GM03348 (cell line): ENCODE results near the gene GSN.
A peak's percentile ranks its signal among the peaks of the same experiment; 100 is the strongest.

Experiments used
- DNase-seq: peaks from one replicate; pipeline ENCODE4 v3.0.0; 2012; ENCODE audit warnings: low spot score

Gene GSN

DNA sequence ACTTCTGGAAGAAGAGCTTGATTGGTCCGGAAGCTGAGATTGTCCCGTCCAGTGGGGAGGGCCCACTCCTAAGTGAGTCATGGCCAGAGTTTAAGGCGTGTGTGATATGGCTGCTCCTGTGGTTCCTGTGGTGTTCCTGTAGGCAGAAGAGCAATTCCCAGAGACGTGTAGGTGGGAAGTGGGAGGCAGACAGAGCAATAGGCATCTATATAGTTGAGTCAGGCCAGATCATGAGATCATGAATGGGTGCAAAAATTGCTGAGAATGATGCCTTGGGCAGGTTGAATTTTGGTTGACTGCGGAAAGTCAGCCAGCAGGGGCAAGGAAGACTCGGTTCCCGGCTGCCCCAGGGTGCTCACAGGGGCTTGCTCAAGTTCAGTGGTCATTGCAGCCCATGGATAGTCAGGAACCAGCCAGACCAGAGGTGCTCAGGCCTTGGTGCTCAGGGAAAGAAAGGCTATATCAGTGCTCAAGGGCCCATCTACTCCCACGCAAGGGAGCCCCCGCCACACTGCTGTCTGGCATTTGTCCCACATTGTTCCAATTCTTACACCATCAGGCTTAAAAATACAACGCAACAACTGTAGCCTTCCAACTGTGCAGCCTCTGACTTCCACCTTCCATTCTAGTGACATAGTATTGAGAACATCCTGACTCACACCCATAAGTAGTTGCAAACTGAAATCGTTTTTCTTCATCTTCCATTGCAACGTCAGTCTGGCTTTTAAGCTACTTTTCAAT lies 21.0 kb upstream of the GSN start:
- peak; percentile 71 for DNase-seq

DNA sequence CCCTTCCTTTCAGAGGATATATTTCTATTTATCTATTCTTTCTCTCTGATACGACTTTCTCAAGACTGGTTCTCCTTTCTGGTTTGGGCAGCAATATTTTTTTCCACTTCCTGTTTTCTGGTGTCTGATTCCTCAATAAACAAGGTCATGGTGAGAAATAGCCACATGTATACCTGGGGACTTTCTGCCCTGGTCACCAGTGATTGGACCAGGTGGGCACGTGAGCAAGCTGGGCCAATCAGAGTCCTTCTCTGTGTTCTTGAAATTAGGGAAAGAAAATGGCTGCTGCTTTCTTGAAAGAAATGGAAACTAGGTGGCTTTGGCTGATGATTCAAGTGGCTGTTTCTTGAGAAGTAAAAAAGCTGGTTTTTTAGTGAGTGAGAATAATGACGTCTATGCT lies 18.4 kb upstream of the GSN start:
- no peak for DNase-seq

DNA sequence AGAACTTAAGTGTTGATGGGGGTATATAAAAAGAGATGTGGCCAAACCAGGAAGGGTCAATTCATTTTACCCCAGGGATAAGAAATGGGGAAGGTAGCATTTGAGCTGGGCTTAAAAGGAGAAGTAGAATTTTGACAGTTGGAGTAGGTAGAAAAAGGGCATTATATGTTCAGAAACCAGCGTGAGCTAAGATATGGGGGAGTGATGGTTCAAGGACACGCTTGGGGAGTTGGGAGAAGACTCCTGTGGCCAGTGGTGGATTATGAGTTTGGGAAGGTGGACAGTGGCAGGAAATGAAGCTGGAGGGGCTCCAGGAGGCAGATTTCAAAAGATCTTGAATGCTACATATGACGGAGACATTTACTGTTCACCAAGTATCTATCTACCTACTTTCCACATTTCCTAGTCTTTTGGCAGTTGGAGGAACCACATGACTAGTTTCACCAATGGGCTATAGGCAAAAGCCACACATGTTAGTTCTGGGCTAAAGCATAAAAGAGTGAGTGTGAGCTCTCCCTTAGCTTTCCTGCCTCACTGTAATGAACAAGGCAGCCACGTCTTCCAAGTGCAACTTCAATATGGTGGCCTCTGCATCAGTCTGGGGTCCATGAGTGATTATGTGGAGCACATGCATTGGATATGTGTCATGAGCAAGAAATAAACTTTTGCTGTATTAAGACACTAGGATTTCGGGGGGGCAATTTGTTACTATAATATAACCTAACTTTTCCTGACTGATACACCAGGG lies 15.7 kb upstream of the GSN start:
- DNase-seq, result no peak

DNA sequence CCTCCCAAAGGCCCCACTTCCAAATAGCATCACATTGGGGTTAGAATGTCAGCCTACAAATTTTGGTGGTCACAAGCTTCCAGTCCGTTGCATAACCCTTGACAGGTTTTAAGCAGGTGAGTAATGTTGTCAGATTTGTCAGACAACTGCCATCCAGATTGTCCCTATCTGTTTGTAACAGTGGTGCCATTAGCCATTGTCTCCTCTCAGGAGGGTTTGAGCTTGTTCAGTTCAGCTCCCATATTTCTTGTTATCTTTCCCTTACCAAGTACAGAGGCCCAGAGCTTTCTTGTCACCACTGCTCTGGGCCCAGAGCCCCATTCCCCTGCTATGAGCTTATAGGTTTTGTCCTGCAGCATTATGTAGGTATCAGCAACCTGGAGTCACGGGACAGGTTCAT lies 14.8 kb upstream of the GSN start:
- no peak for DNase-seq

DNA sequence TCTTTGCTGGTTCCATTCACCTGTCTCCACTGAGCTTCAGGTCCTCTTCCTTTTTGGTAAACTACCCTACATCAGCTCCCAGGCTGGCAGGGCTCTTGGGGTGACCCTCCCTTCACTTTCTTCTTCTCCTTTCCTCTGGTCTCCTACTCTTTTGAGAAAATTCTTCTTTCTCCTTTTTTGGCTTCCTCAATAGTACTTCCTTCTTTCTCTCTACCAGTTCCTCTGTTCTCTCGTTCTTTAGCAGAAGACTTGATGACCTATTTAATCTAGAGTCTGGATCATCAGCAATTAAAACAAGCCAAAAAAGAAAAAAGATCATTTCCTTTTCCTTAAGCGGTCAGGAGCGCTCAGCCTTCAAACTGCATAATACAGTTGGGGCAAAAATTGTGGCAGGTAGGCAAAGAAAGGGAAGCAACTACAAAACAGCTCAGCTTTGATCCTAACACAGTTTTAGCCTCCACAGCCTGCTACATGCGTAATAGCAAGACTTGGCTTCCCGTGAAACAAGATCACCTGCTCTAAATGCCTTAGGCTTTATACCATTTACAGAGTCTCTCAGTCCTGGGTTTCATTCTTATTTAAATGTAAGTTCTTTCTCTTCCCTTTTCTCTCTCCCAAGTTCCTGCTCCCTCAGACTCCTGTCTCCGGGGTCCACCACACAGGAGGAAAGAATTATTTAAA lies 14.0 kb upstream of the GSN start:
- DNase-seq, result no peak

DNA sequence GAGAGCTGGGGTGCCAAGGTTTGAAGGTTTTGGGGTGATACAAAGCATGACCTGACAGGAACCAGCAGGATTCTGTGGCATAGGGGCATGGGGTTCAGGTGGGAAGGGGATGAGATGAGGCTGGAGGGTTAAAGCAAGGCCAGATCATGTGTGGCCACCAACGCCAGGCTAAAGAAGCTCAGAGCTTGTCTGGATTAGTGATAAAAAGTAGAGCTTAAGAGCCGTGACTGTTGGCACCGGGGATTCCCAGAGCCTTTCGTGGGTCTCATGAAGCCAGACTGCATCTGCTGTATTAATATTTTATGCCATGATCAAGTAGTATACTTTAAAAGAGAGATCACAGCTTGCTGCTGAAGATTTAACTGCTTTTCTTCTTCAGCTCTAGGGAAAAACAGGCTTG lies 8.5 kb upstream of the GSN start:
- DNase-seq, result no peak

DNA sequence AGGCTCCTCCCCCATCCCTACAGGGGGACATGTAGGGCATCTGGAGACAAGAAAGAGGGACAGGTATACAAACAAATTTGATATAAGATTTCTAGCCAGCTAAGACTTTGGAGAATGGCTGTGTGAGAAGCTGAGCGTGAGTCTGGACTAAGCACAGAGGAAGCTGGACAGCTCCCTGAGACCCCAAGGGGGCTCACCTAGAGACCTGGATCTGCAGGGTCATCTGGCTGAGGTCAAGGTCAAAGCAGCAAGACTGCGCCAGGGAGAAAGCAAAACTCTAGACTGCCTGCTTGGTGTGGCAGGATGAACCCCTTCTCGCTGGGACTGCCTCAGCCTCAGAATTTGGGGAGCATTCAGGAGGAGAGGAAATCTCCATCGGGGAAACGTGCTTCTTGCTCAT lies 8.0 kb upstream of the GSN start:
- DNase-seq, result no peak

DNA sequence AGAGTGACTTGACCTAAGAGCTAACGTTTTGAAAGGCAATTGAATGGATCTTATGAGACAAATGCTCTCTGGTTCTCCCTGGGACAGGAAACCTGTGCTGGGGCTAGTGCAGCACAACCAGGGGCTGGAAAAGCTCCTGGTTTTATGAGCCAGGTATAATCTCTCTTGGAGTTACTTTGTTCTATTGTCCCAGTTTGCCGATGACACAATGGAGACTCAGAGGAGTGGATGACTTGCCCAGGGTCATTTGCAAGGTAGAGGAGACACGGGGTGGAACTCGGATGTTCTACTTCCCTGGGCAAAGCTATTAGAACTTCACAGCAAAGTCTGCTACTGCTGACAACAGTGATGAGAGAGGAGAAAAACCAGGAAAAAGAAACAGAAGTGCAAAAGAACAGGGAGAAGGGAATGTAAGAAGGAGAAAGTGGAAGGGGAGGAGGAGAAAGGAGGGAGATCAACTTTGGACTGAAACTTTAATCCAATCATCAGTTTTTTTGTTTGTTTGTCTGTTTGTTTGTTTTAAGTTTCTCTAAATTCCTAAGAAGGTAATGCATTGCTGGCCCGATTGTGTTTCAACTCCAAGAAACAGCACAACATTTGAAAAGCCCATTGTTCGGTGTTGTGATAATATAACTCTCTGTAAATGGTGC lies 7.4 kb upstream of the GSN start:
- DNase-seq, result no peak

DNA sequence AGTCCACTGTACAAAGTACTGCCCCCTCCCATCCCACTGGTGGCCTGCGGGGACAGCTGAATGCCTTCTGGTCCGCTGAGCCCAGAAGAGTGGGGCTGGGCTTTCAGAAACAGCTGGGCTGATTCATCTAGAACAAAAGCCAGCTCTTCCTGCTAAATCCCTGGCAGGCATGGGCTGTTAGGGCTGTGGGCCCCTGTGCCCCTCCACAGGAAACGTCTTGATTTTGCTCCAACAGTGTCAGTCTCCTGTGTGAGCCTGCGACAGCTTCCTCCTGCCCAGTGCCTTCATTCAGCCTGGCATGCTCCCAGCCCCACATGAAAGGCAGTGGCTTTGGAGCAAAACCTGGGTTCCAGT lies 6.9 kb upstream of the GSN start:
- peak; percentile 38 for DNase-seq

DNA sequence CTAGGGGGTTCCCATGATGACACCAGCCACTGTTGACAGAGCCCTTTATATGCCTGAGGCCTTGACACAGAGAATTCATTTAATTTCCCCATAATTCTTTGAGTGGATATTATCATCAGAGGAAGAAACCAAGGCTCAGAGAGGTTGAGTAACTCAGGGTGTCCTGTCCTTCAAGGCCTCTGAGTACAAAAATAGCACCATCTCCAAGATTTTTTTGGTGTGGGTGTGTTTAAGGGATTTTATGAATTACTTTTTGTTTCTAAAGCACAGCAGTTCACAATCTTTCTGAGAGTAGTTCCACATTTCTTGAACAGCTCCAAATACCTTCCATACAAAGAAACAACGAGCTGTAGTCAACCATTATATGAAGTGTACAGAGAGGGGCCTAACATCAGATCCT lies 6.2 kb upstream of the GSN start:
- DNase-seq, result no peak

DNA sequence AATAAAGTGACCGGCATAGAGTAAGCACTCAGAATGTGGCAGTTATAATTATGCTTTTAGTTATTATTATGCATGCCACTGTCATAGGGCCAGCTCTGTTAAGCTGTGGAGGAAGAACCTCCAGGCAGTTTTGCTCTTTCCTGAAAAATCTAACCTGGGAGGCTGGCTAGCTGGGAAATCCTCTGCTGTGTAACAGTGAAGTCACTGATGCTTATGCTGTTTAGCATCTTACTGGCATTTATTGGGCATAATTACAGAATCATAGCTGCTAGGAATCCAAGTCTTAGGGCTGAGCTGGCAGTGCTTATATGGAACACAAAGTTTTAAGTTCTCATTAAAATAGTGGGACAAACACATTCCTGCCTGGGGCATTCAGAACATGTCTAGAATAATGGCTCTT lies 5.5 kb upstream of the GSN start:
- no peak for DNase-seq

DNA sequence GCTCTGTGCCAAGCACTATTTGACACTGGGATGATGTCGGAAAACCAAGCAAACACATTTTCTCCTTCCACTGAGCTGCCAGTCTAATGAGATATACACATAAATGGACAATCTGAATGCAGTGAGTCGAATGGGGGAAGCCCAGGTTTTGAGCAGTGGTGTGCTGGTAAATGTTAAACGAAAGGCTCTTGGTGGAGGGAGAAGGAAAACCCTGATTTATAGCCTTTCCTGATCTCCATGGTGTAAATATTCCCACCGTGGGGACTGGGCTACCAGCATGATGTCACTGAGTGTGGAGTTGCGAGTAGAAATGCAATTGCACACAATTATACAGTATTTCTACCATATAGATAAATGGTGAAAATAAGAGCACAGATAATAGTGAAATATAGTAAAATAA lies 5.0 kb upstream of the GSN start:
- no peak for DNase-seq

DNA sequence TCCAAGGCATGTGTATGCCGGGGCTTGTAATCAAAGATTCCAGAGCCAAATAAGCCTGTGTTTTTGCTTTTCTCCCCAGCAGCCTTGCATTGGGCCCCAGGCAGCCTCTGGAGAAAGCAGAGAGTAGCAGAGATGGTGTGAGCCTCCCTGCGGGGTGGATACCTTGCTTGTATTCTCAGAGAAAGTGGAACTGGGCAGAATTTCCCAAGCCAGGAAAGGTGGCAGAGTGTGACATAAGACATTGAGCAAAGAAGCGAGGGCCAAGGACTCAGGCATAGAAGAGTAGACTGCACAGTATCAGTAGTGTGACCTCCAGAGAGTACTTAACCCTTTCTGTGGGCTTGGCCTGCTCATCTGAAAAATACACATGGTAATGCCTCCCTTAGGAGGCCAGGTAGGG lies 1.6 kb upstream of the GSN start:
- no peak for DNase-seq

DNA sequence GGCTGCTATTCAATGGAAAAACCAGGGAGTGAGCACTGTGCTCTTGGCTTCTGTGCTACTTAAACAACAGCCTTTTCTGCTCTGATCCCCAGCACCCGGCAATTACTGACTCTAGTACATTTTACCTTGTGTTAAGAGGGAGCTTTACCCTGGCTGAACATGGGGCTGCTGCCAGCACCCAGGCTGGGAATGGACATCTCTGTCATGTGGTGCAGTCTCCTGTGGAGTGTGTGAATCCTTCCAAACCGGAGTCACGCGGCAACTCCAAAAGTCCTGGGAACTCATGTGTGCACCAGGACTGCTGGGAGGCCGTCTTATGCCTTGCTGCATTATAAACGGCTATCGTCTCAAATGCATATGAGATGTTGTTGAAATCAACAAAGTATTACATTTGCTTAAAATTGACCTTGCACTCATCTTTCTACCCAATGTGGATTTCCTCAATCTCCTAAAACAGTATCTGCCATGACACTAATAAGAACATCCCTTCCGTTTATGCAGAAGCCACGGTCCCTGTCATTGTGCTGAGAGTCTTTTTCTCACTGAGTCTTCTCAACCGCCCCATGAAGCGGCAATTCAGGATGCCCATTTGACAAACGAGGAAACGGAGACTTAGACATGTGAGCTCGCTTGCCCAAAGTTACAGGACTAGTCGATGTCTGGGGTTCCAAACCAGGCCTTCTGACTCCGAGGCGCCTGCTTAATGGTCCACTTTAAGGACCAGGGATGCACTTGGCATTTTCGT lies 884 bp upstream of the GSN start:
- no peak for DNase-seq

DNA sequence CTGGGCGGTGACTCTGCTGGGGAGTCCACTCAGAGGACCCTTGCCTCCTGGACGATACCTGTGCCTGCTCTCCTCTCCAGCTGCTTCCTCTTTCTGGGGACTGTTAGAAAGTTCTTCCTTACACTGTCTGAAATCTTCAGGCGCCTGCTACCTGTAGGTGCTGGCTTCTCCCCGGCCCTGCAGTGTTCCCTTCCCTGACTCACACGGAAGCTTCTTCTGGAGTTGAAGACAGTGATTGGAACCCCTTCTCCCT lies 562 bp downstream of the GSN start:
- no peak for DNase-seq

DNA sequence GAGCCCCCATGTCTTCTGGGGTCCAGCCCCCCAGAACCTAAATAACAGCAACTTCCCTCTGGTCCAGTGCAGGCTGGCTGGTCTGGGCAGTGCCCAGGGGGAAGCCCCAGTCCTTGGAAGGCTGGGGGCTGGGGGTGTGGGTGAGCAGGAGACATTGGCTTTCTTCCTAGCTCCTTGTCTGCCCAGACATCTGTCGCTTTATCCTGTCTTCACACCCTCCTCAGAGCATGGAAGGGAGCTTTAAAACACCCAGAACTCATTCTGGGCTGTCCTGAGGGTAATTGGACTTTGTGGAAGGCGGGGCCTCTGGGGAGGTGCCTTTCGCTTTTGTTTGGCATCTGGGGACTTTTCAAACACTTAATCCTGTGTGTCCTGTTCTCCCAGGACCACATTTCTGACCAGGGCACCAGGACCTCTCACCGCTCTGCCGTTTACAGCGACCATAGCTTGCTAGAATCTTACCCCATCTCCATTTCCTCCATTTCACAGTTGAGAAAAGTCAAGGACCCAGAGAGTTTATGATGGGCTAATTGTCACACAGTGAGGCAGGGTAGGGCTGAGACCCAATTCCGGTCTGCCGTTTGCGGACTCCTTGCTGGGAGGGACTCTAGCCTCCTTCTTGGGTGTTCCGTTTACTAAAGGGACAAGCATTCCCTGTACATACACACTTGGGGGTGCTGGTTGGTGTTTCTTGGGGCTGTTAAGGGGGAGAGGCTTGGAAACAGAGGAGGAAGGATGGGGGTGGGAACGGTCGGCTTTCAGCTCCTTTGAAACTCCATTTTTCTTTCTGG lies 1.1 kb downstream of the GSN start:
- peak; percentile 58 for DNase-seq

DNA sequence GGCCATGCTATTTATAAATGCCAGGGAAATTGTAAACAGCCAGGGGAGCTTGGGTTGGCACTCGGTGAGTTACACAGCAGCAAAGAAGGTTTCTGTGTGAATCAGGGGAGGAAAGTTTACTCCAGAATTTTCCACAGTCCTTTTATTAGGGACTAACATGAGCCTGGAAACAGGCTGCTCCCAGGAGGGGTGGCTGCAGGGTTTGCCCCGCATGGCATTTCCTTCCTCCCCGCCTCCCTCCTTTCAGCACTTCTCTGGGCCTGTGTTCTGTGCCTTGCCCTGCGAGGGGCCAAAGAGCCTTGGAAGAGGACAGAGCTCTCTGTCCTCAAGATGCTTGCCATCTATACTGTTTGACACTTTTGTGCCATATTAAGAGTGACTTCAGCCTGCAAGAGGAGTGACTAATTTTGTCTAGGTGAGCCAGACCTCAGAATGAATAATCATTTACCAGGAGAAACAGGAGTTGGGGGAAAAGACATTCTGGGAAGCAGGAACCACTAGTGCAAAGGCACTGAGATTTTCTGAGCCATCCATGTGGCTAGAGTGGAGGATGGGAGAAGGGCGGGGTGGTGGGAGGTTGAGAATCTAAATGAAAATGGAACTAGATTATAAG lies 1.8 kb downstream of the GSN start:
- no peak for DNase-seq

DNA sequence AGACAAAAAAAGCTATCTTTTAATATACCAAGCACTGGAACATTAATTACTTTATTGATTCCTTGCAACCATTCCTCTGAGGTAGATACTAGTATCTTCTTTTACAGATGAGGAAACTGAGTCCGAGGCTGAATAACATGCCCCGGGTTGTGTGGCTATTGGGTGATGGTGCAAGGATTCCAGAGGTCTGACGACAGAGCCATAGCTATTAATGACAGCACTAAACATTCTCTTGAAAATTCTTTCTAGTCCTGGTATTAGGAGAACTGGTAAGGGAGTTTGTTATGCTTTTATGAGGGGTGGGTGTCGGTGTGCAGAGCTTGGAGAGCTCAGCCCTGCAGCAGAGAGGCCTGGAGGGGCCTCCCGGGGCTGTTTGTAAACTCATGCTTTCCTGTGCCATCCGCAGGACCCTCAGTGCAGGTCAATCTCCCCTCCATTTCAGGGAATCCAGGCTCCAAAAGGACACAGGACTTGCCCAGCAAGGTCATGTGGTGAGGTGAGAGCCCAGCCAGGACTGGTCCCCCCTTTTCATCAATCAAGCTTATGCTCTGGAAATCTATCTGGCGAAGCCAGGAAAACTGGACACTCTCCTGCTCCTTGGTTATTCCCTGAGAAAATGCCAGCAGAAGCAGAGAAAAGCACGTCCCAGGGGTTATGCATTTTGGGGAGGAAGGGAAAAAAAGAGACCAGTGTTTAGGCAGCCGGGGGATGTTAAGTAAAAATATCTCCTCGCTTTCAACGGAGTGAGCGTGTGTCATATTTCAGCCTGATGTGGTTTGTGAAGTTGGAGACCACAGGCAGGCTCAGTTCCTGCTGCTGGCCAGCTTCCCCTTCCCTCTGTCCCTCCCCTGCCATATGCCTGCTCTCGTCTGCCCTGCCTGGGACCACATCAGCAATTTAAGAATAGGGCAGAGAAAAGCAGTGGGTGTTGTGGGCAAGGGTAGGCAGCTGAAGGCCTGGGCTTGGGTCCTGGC lies 3.7 kb downstream of the GSN start:
- DNase-seq, result peak; percentile 82

DNA sequence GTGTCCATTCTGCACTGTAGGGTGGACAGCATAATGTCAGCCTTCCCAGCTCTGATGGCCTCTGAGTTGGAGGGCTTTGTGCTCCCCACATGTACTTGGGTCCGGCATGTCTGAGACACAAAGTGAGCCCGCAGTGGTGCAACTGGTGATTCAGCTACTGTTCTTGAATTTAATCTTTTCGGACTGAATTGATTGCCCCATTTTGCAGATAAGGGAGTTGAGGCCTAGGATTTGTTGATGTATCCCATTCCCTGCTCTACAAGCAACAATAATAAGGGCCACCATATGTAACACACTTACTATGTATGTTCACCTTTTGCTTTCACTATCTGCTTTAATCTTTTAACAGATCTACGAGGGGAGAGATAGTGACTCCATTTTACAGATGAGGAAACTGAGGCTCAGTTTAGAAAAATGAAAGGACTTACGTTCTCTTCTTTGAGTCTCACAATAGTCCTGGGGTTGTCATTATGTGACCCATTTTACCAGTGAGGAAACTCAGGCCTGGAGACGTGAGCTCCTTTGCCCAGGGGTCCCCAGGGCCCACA lies 4.5 kb downstream of the GSN start:
- no peak for DNase-seq
